Smooth muscle cell (in vitro differentiated cells): ENCODE measurements around the gene JAGN1. TPM values are rescaled to one million over a fixed set of nuclear protein-coding genes. Genes with fewer than 3 reads are reported as not detected.

Experiments used
- DNase-seq: peaks from one replicate; lab custom pipeline; 2025; ENCODE audit not compliant: unreplicated experiment; lab: John Stamatoyannopoulos, UW
- H2AFZ ChIP-seq: fragments of 200-600 bp; sonication (generic); 2 replicates; pipeline ENCODE4 v1.6.0; 2016; ENCODE audit warnings: antibody characterized with exemption, low read depth, mild to moderate bottlenecking
- H3F3A ChIP-seq: fragments of 200-600 bp; sonication (generic); 2 replicates; pipeline ENCODE4 v1.6.0; 2017; ENCODE audit warnings: antibody characterized with exemption, low read depth
- H3K27ac ChIP-seq: fragments of 200-600 bp; sonication (generic); 2 replicates; pipeline ENCODE4 v1.5.1; 2016; ENCODE audit warnings: low read depth, mild to moderate bottlenecking
- H3K27me3 ChIP-seq: fragments of 200-600 bp; sonication (generic); 2 replicates; pipeline ENCODE4 v1.6.1; 2016; ENCODE audit warnings: low read depth, mild to moderate bottlenecking
- H3K36me3 ChIP-seq: fragments of 200-600 bp; sonication (generic); 2 replicates; pipeline ENCODE4 v1.5.1; 2016; ENCODE audit warnings: low read depth
- H3K4me1 ChIP-seq: fragments of 200-600 bp; sonication (generic); 2 replicates; pipeline ENCODE4 v1.5.1; 2016; ENCODE audit warnings: low read depth
- H3K4me2 ChIP-seq: fragments of 200-600 bp; sonication (generic); 2 replicates; pipeline ENCODE4 v1.6.0; 2016; ENCODE audit warnings: mild to moderate bottlenecking
- H3K4me3 ChIP-seq: fragments of 200-600 bp; sonication (generic); 2 replicates; pipeline ENCODE4 v1.5.1; 2016; ENCODE audit warnings: mild to moderate bottlenecking
- H3K79me2 ChIP-seq: fragments of 200-600 bp; sonication (generic); 2 replicates; pipeline ENCODE4 v1.6.0; 2016; ENCODE audit warnings: low read depth, mild to moderate bottlenecking
- H3K9ac ChIP-seq: fragments of 200-600 bp; sonication (generic); 2 replicates; pipeline ENCODE4 v1.6.0; 2016; ENCODE audit warnings: low read depth
- H3K9me3 ChIP-seq: fragments of 200-600 bp; sonication (generic); replicated peaks from 2 replicates; pipeline ENCODE4 v1.5.1; 2016; ENCODE audit warnings: low read depth
- H4K20me1 ChIP-seq: fragments of 200-600 bp; sonication (generic); 2 replicates; pipeline ENCODE4 v1.6.0; 2016; ENCODE audit warnings: low read depth
- CTCF ChIP-seq: fragments of 200-600 bp; sonication (generic); IDR thresholded peaks from 2 replicates; pipeline ENCODE4 v1.5.1; 2017; ENCODE audit warnings: borderline replicate concordance, mild to moderate bottlenecking, antibody characterized with exemption; ENCODE audit not compliant: insufficient read depth, poor library complexity, severe bottlenecking
- WGBS: methylation state at CpG from one replicate; pipeline ENCODE4 v1.1.7; 2016; ENCODE audit warnings: low lambda C conversion rate; 5-methylcytosine and 5-hydroxymethylcytosine counted together
- polyA plus RNA-seq: library from polyadenylated mRNA; unstranded; fragments of >200 nt; fragmentation: Nextera tagmentation; extraction: Ambion mirVana; gene quantifications from 2 replicates; pipeline ENCODE4 v1.2.1, GENCODE V29; 2016
- total RNA-seq: library from RNA; depleted of rRNA; stranded (reverse); fragments of >200 nt; gene quantifications from 2 replicates; pipeline ENCODE4 v1.2.3, GENCODE V29; 2014

The JAGN1 gene
- total and polyA plus RNA-seq, 2 experiments from 2014 or later: 36.8 to 37.3 TPM

DNA sequence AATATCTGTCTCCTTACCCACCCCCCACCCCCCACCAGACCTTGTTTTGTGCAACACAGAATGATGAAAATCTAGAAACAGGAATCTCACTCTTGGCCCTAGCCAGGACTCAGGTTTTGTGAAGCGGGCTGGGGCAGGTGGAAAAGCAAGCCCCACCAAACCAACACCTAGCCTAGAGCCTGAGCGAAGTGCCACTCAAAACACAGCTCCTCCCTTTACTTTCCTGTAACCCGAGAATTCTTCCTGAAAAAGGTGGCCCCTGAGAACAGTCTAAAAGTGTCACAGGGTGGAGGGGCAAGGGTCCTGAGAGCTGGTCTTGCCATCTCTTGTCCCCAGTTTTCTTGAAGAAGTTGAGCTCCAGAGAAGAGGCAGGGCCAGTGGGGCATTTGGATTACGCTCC lies 29.2 kb upstream of the JAGN1 start:
- DNase-seq: no peak
- H3K4me1 ChIP-seq: no peaks in the 10 kb centered on the region
- H3K36me3 ChIP-seq: no peaks in the 10 kb centered on the region
- H3K79me2 ChIP-seq: no peaks in the 10 kb centered on the region
- no peaks in the 10 kb centered on the region for H3K27me3 ChIP-seq
- no peak overlapping the region for H3K4me2 ChIP-seq
- H3K9ac ChIP-seq: no peak overlapping the region
- H2AFZ ChIP-seq: no peak overlapping the region
- no peak overlapping the region for H3K4me3 ChIP-seq
- no peaks in the 10 kb centered on the region for H3F3A ChIP-seq
- no peaks in the 10 kb centered on the region for H3K9me3 ChIP-seq
- TF ChIP-seq CTCF: no peak
- H3K27ac ChIP-seq: no peak overlapping the region
- no peaks in the 10 kb centered on the region for H4K20me1 ChIP-seq
- WGBS: 91% methylated on average over 4 of the region's 4 CpGs

- Histone ChIP-seq H3K36me3 (no peaks in the 10 kb centered on the region), H3K4me2 (no peak overlapping the region), H4K20me1 (no peaks in the 10 kb centered on the region), H3K4me3 (no peak overlapping the region), H3K27ac (no peak overlapping the region), H3K27me3 (no peaks in the 10 kb centered on the region), H3K9me3 (no peaks in the 10 kb centered on the region), H3K79me2 (no peaks in the 10 kb centered on the region), H2AFZ (no peak overlapping the region), H3F3A (no peaks in the 10 kb centered on the region), H3K9ac (no peak overlapping the region), H3K4me1 (no peaks in the 10 kb centered on the region)
- no peak for TF ChIP-seq CTCF
- DNase-seq: no peak
- 89% methylated on average over 5 of the region's 5 CpGs for WGBS
Observed at GRCh38 chr3:9861626-9862130, 28.7 kb upstream of the JAGN1 start.

DNA sequence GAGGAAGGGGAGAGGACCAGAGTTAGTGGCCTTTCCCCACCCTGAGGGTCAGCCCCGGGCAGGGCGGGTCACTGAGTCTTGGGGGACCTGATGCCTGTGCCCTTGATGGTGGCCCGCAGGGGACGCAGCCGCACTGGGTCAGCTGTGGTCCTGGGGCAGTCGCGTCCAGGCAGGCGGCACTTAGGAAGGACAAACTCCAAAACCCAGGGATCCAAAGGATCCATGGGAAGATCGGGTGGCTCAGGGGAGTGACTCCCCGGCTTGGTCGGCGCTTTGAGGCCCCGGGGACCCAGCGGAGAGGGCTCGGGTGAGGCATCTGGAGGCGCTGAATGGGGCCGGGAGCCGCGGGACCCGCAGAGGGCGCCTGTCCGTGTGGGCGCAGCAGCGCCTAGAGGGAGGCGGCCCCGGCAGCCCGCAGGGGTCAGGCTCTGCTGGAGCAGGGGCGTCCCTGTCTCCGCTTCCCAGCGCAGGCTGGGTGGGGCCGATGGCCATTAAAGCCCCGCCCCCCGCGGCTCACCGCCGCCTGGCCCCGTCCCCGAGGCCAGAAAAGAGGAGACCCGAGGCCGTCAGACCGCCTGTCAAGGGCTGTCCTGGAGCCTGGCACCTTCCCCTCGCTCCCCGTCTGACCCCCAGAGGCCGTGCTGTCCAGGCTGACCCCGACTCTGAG lies 27.9 kb upstream of the JAGN1 start:
- H3K36me3 ChIP-seq: no peaks in the 10 kb centered on the region
- peak overlapping the region; percentile 36 for H3K4me3 ChIP-seq
- no peaks in the 10 kb centered on the region for H3K9me3 ChIP-seq
- peak overlapping the region; percentile 76 for H3K4me2 ChIP-seq
- 16% methylated on average over 29 of the region's 45 CpGs for WGBS
- peak overlapping the region; percentile 86 for H2AFZ ChIP-seq
- no peak overlapping the region for H3K27ac ChIP-seq
- no peaks in the 10 kb centered on the region for H3K4me1 ChIP-seq
- H3F3A ChIP-seq: no peaks in the 10 kb centered on the region
- no peak overlapping the region for H3K9ac ChIP-seq
- H3K27me3 ChIP-seq: no peaks in the 10 kb centered on the region
- H4K20me1 ChIP-seq: no peaks in the 10 kb centered on the region
- TF ChIP-seq CTCF: peak; percentile 30
- H3K79me2 ChIP-seq: no peaks in the 10 kb centered on the region
- no peak for DNase-seq
